IMR-90 (cell line): Measurements from ENCODE around the gene TMPRSS13. TPM values are rescaled to one million over a fixed set of nuclear protein-coding genes. Genes with fewer than 3 reads are reported as not detected.

ENCODE experiments used
- ATAC-seq: fragments of 200-7000 bp; cut with Tn5 transposase; 2 replicates; pipeline ENCODE4 v1.9.1; 2020; ENCODE audit warnings: low read depth, mild to moderate bottlenecking, moderate library complexity
- BruUV-seq: library from RNA; stranded (reverse); fragments of 400-500 nt; replicated peaks from 2 replicates; lab custom pipeline; 2021; lab: Mats Ljungman, UMichigan
- CTCF ChIA-PET: fragments of 300-600 bp; formaldehyde crosslinking; extraction: SDS; loops from one replicate; lab custom pipeline; 2021; ENCODE audit warnings: antibody characterized with exemption; lab: Yijun Ruan, JAX
- POLR2A ChIA-PET: fragments of 300-600 bp; sonication (Branson Sonifier 250); formaldehyde crosslinking; loops from one replicate; lab custom pipeline; 2022; ENCODE audit warnings: antibody characterized with exemption; ENCODE audit not compliant: unreplicated experiment; lab: Charles Lee
- DNase-seq: peaks from one replicate; pipeline ENCODE4 v3.0.0; 2013
- H2AFZ ChIP-seq: replicated peaks from 2 replicates; pipeline ENCODE3; 2013; ENCODE audit warnings: low read length, mild to moderate bottlenecking; ENCODE audit not compliant: poor library complexity
- H2AK5ac ChIP-seq: 2 replicates; pipeline ENCODE4 v1.6.1; 2013; ENCODE audit warnings: low read depth, low read length, inconsistent platforms
- H2AK9ac ChIP-seq: replicated peaks from 2 replicates; pipeline ENCODE3; 2013; ENCODE audit warnings: mild to moderate bottlenecking, low read depth, low read length, moderate library complexity; ENCODE audit not compliant: poor library complexity
- H2BK120ac ChIP-seq: 2 replicates; pipeline ENCODE4 v1.6.1; 2013; ENCODE audit warnings: low read depth, low read length, inconsistent platforms
- H2BK15ac ChIP-seq: 3 replicates; pipeline ENCODE4 v1.6.1; 2013; ENCODE audit warnings: low read depth, low read length, inconsistent platforms
- H2BK20ac ChIP-seq: 2 replicates; pipeline ENCODE4 v1.6.1; 2013; ENCODE audit warnings: low read depth, mild to moderate bottlenecking, inconsistent platforms, low read length, moderate library complexity
- H2BK5ac ChIP-seq: 2 replicates; pipeline ENCODE4 v1.6.1; 2013; ENCODE audit warnings: mild to moderate bottlenecking, low read depth, low read length, inconsistent platforms; ENCODE audit not compliant: poor library complexity, severe bottlenecking
- H3K14ac ChIP-seq: replicated peaks from 2 replicates; pipeline ENCODE4 v1.6.1; 2013; ENCODE audit warnings: low read depth, low read length, inconsistent platforms
- H3K18ac ChIP-seq: 2 replicates; pipeline ENCODE4 v1.6.1; 2013; ENCODE audit warnings: low read depth, low read length, control low read depth
- H3K23ac ChIP-seq: 2 replicates; pipeline ENCODE4 v1.6.1; 2013; ENCODE audit warnings: low read depth, low read length, inconsistent platforms
- H3K27ac ChIP-seq: 2 replicates; pipeline ENCODE4 v1.5.1; 2013; ENCODE audit warnings: mild to moderate bottlenecking, control low read depth, low read length; ENCODE audit not compliant: insufficient read depth
- H3K27me3 ChIP-seq: 2 replicates; pipeline ENCODE4 v1.6.1; 2013; ENCODE audit warnings: low read length; ENCODE audit not compliant: control insufficient read depth, insufficient read depth
- H3K36me3 ChIP-seq: 2 replicates; pipeline ENCODE4 v1.6.1; 2013; ENCODE audit warnings: low read length, mixed read lengths; ENCODE audit not compliant: control insufficient read depth, insufficient read depth
- H3K4ac ChIP-seq: 2 replicates; pipeline ENCODE4 v1.6.1; 2013; ENCODE audit warnings: low read depth, low read length, inconsistent platforms
- H3K4me1 ChIP-seq: 2 replicates; pipeline ENCODE4 v1.6.1; 2013; ENCODE audit warnings: low read length, mixed read lengths; ENCODE audit not compliant: control insufficient read depth, insufficient read depth
- H3K4me2 ChIP-seq: 2 replicates; pipeline ENCODE4 v1.6.1; 2013; ENCODE audit warnings: low read depth, mild to moderate bottlenecking, control low read depth, low read length, moderate library complexity
- H3K4me3 ChIP-seq: 2 replicates; pipeline ENCODE4 v1.5.1; 2013; ENCODE audit warnings: low read depth, mild to moderate bottlenecking, control low read depth, low read length, moderate library complexity; ENCODE audit not compliant: insufficient read depth
- H3K56ac ChIP-seq: 2 replicates; pipeline ENCODE4 v1.6.1; 2013; ENCODE audit warnings: low read length, inconsistent platforms; ENCODE audit not compliant: insufficient read depth; ENCODE audit errors: extremely low read depth
- H3K79me1 ChIP-seq, 2 experiments: 2 replicates each; pipeline ENCODE4 v1.6.1; 2013; ENCODE audit warnings: low read length in 2 of 2, inconsistent platforms in 1 of 2, low read depth in 1 of 2
- H3K9ac ChIP-seq: 2 replicates; pipeline ENCODE4 v1.6.1; 2013; ENCODE audit warnings: low read depth, low read length, control low read depth
- H3K9me1 ChIP-seq: 2 replicates; pipeline ENCODE4 v1.6.1; 2013; ENCODE audit warnings: low read length, inconsistent platforms; ENCODE audit not compliant: insufficient read depth
- H3K9me3 ChIP-seq: 2 replicates; pipeline ENCODE4 v1.6.1; 2013; ENCODE audit warnings: low read length; ENCODE audit not compliant: control insufficient read depth, insufficient read depth
- H4K20me1 ChIP-seq: 2 replicates; pipeline ENCODE4 v1.6.1; 2013; ENCODE audit warnings: low read length, inconsistent platforms; ENCODE audit not compliant: insufficient read depth
- H4K5ac ChIP-seq: 2 replicates; pipeline ENCODE4 v1.6.1; 2013; ENCODE audit warnings: mild to moderate bottlenecking, low read depth, low read length, control low read depth
- H4K8ac ChIP-seq, 2 experiments: 2 replicates each; pipeline ENCODE4 v1.6.1; 2013; ENCODE audit warnings: low read depth in 2 of 2, low read length in 2 of 2, control low read depth in 1 of 2, inconsistent platforms in 1 of 2
- H4K91ac ChIP-seq: 2 replicates; pipeline ENCODE4 v1.6.1; 2013; ENCODE audit warnings: low read depth, low read length, inconsistent platforms; ENCODE audit not compliant: insufficient read depth
- BHLHE40 ChIP-seq: fragments of 150-350 bp; IDR thresholded peaks from 2 replicates; pipeline ENCODE4 v1.6.1; 2016; ENCODE audit warnings: mild to moderate bottlenecking, low read depth, low read length
- CEBPB ChIP-seq: IDR thresholded peaks from 2 replicates; pipeline ENCODE4 v1.6.1; 2012; ENCODE audit warnings: low read depth, low read length, improper control_type of control experiment
- CHD1 ChIP-seq: IDR thresholded peaks from 2 replicates; pipeline ENCODE4 v1.6.1; 2012; ENCODE audit warnings: low read depth, low read length, improper control_type of control experiment
- CTCF ChIP-seq: conservative IDR thresholded peaks from 2 replicates; pipeline ENCODE4 v1.5.1; 2012; ENCODE audit warnings: mild to moderate bottlenecking, low read depth, low read length, improper control_type of control experiment
- MAFK ChIP-seq: IDR thresholded peaks from 2 replicates; pipeline ENCODE4 v1.6.1; 2012; ENCODE audit warnings: low read depth, low read length, improper control_type of control experiment
- MAZ ChIP-seq: IDR thresholded peaks from 2 replicates; pipeline ENCODE4 v1.6.1; 2012; ENCODE audit warnings: low read depth, mild to moderate bottlenecking, low read length, improper control_type of control experiment, moderate library complexity, borderline replicate concordance
- WGBS, 2 experiments: methylation state at CpG; one replicate each; pipeline versions ENCODE4 v1.1.5 to v1.1.7; 2013; ENCODE audit warnings: missing lambda C conversion rate in 2 of 2; ENCODE audit not compliant: insufficient read length in 1 of 2; ENCODE audit errors: extremely low coverage in 2 of 2; 5-methylcytosine and 5-hydroxymethylcytosine counted together
- dilution Hi-C: fragments of 300-500 bp; cut with HindIII; formaldehyde crosslinking; loops from one replicate; pipeline ENCODE4 v1.14.3; 2018; ENCODE audit warnings: low sequenced_read_pairs; ENCODE audit not compliant: unreplicated experiment
- in situ Hi-C: fragments of 300-500 bp; cut with MboI; formaldehyde crosslinking; loops from 3 replicates; pipeline ENCODE4 v1.14.3; 2019; ENCODE audit warnings: low sequenced_read_pairs, inconsistent platforms, mixed read lengths
- intact Hi-C: fragments of 100-400 bp; cut with micrococcal nuclease; formaldehyde crosslinking; loops from 2 replicates; pipeline ENCODE4 v1.10.0; 2022
- polyA plus RNA-seq, 3 experiments: library from polyadenylated mRNA; depleted of rRNA; stranded (reverse); fragments of >200 nt; gene quantifications; 2 replicates each; pipeline ENCODE4 v1.2.3, GENCODE V29; 2012; ENCODE audit warnings: low replicate concordance in 1 of 3
- total RNA-seq: library from RNA; depleted of rRNA; stranded (reverse); fragments of >200 nt; gene quantifications from 2 replicates; pipeline ENCODE4 v1.2.3, GENCODE V29; 2012

The TMPRSS13 gene
- total and polyA plus RNA-seq, 2 of the 4 experiments (the other 2 are of a cell fraction), result not detected

GRCh38 chr11:117912497-117912896, 16.7 kb downstream of the TMPRSS13 start:
- POLR2A ChIA-PET, result no interaction called here
- Histone ChIP-seq H2BK20ac (no peak overlapping the region), H3K79me1 (no peaks in the 10 kb centered on the region), H3K27me3 (peaks cover 6% of the 10 kb centered on the region), H3K4me2 (no peak overlapping the region), H2AK9ac (no peak overlapping the region), H3K27ac (no peak overlapping the region), H3K18ac (no peak overlapping the region), H3K9ac (no peak overlapping the region), H3K9me1 (no peaks in the 10 kb centered on the region), H3K9me3 (no peaks in the 10 kb centered on the region), H4K8ac (no peak overlapping the region), H4K91ac (no peak overlapping the region), H2BK120ac (no peak overlapping the region), H2BK5ac (no peak overlapping the region), H4K20me1 (no peaks in the 10 kb centered on the region), H3K14ac (no peak overlapping the region), H4K5ac (no peak overlapping the region), H3K36me3 (no peaks in the 10 kb centered on the region), H2AK5ac (no peak overlapping the region), H3K4me3 (no peak overlapping the region), H3K56ac (no peak overlapping the region), H3K23ac (no peak overlapping the region), H2AFZ (no peak overlapping the region), H3K4ac (no peak overlapping the region), H3K4me1 (no peaks in the 10 kb centered on the region), H2BK15ac (no peak overlapping the region)
- DNase-seq, result no peak
- TF ChIP-seq CEBPB (no peak), CHD1 (no peak), MAZ (no peak), BHLHE40 (no peak), CTCF (no peak), MAFK (no peak)
- no CpG with 5 or more reads among the region's 7 CpGs for WGBS, 2 experiments
- in situ Hi-C loops, result no loop called here
- intact Hi-C loops, result no loop called here
- ATAC-seq, result no peak
- CTCF ChIA-PET, result no interaction called here
- BruUV-seq, result no TSS peak
- dilution Hi-C loops, result no loop called here
